NCI-H510A (cell line): ENCODE measurements around the gene POU2F1.

Source experiments
- DNase-seq: peaks from one replicate; lab custom pipeline; 2025; lab: John Stamatoyannopoulos, UW

POU2F1 gene

DNA sequence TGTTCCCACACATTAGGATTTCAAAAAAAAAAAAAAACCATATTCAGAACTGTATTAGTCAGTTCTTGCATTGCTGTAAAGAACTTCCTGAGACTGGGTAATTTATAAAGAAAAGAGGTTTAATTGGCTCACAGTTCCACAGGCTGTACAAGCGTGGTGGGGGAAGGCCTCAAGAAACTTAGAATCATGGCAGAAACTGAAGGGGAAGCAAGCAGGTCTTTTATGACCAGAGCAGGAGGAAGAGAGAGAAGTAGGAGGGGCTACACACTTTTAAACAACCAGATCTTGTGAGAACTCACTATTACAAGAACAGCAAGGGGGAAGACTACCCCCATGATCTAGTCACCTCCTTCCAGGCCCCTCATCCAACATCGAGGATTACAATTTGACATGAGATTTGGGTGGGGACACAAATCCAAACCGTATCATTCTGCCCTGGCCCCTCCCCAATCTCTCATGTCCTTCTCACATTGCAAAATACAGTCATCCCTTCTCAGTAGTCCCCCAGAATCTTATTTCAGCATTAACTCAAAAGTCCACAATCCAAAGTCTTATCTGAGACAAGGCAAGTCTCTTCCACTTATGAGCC is 51.8 kb downstream of the POU2F1 start:
- DNase-seq: no peak

DNA sequence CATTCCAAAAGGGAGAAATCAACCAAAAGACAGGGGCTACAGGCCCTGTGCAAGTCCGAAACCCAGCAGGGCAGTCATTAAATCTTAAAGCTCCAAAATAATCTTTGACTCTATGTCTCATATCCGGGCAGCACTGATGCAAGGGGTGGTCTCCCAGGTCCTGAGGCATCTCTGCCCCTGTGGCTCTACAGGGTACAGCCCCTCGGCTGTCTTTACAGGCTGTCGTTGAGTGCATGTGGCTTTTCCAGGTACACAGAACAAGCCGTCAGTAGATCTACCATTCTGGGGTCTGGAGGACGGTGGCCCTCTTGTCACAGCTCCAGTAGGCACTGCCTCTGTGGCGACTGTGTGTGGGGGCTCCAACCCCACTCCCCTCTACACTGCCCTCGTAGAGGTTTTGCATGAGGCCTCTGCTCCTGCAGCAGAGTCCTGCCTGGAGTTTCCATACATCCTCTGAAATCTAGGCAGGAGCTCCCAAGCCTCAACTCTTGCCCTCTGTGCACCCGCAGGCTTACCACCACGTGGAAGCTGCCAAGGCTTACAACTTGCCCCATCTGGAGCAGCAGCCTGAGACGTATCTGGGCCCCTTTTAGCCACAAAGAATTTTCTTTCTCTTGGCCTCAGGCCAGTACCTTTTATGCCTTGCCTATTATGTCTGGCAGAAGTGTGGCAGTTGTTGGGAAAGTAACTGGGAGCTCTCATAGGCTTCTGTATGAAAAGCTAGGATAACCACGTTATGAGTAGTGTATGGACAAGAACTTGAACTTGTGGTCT is 52.5 kb downstream of the POU2F1 start:
- no peak for DNase-seq

DNA sequence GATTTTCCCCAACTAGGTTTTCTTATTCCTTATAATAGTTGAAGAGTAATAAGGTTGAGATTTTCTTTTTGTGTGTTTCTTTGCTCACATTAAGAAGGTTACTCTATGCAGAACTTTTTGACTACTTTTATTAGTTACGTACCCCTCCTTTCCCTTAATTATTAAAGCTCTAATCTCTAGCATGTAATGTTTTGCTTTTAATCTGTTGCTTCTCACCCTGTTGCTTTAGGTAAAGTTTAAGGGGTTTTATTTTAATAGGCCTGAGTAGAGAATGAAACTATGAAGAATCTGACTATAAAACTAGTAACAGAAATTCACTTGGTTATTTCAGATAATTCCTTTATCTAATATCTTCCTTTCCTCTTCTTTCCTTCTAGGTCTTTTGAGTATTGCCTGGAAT is 53.4 kb downstream of the POU2F1 start:
- no peak for DNase-seq

DNA sequence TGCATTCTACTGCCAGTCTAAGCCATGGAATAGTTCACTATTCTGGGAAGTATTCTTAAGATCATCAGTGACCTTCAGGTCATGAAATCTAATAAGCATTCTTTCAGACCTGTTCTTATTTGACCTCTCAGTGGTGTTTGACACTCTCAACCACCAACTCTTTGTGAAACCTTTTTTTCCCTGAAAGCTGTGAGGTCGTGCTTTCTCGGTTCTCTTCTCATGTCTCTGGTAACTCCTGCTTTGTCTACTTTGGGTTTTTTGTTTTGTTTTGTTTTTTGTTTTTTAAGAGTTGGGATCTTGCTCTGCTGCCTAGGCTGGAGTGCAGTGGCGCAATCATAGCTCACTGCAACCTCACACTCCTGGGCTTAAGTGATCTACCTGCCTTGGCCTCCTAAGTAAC is 56.3 kb downstream of the POU2F1 start:
- DNase-seq: no peak

DNA sequence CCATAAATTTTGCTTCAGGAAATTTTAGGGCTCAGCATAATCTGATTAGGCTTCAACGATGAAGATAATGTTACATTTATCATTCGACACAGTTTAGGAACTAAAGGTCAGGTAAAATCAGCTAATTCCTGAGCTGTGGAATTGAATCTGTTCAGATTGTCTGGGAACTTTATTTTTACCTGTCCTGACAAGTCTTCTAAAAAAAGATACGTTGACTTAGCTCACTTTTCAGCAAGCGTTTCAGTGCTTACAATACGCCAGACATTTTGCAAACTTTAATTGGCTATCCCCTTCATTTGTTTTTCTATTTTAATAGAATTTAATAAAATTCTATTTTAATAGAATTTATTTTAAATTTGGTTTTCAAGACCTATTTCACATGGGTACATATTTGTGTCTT is 57.8 kb downstream of the POU2F1 start:
- no peak for DNase-seq

DNA sequence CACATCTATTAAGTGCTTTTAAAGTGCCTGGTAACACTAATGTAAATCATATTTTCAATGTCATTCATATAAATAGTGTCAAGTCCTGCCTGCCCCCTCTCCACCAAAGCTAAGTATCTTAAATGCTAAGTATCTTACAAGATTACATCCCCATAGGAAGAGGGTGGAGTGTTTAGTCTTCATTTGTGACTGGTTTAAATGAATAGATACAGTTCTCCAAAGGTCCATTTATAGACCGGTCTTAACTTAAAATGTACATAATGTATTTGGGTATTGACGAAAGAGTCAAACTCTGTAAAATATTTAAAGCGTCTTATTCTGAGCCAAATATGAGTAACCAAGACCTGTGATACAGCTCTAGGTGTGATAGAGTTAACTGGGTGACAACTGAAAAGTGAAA is 60.2 kb downstream of the POU2F1 start:
- DNase-seq: no peak

DNA sequence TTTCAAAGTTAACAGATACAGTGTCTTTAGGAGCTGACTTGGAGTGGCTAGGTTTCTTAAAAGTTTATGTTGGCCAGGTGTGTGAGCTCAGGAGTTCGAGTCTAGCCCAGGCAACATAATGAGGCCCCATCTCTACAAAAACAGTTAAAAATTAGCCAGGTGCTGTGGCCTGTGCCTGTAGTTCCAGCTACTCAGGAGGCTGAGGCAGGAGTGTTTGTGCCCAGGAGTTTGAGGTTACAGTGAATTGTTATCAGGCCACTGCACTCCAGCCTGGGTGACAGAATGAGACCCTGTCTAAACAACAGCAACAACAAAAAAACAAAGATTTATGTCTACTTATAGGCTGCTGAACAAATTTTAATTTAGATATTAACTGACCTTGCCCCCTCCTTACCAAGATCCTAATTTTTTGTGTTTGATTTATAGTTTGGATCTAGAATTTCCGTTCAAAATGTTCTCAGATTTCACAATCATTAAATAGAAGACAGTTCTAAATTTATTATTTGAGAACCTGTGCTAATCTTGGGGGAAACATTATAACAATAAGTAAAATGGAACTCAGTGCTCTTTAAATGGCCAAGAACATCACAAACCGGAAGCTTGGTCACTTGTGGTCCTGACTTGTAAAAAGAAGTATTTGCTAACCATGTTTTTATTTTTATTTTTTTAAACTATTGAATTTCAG is 67.8 kb downstream of the POU2F1 start:
- no peak for DNase-seq

DNA sequence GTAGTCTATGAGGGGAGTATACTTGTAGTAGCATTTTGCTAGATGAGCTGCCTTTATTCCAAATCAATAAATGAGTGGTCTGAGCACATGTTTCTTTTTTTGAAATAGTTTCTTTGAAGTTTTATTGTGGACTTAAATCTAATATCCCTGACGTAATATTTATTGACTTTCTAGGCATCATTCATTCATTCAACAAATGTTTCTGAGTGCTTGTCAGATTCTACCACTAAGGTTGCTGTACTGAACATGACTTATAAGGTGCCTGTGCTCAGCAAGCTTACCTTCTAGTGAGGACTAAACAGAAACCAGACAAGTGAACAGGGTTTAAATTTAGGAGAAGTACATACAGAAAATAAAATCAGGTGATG is 68.4 kb downstream of the POU2F1 start:
- no peak for DNase-seq

DNA sequence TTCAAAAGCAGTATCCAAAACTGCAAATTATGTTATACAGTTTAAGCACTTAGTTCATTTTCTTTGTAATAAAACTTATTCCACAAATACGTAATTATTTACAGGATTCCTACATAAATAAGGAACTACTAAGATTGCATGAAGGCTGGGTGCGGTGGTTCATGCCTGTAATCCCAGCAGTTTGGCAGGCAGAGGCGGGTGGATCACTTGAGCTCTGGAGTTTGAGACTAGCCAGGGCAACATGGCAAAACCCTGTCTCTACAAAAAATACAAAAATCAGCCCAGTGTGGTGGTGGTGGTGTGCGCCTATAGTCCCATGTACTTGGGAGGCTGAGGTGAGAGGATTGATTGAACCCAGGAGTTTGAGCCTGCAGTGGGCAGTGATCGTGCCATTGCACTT is 69.3 kb downstream of the POU2F1 start:
- no peak for DNase-seq

DNA sequence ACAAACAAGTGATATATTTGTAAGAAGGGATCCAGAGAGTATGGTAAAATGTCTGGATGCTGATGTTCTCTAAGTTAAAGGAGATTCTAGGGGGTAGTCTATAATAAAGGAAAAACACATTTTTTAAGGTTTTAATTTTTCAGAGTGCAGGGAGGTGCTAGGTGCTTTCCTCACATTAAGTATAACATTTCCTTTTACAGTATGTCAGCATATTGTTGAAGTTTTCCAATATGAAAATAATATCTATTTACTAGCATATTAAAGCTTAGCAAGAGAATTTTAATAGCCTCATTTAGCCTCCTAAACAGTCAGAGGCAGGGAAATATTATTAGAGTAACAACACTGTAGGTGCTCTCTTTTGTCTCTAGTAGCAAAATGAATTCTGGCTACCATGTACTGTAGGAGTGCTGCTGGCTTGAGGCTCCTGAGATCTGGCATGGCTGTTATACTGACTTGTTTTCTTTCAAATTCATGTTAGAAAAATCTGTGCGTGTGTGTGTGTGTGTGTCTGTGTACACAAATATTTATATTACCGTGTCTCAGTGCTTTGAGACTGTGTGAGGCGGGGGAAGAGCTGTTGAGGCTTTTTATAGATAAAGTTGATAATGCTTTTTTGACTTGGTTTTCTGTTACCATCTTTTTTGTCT is 71.0 kb downstream of the POU2F1 start:
- no peak for DNase-seq

DNA sequence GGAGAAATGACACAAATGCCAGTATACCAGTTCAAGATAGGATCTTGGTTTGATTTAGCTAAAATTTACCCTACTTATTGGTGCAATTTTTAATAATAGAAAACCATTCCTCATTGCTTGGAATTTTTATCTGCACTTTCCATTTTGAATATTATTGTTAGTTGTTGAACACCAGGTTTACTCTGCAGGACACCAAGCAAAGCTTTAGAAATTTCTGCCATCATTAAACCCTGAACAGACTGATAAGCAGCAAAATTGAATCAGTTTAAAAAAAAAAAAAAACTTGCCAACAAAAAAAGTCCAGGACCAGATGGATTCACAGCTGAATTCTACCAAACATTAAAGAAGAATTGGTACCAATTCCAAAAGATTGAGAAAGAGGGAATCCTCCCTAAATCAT is 71.5 kb downstream of the POU2F1 start:
- DNase-seq: no peak

DNA sequence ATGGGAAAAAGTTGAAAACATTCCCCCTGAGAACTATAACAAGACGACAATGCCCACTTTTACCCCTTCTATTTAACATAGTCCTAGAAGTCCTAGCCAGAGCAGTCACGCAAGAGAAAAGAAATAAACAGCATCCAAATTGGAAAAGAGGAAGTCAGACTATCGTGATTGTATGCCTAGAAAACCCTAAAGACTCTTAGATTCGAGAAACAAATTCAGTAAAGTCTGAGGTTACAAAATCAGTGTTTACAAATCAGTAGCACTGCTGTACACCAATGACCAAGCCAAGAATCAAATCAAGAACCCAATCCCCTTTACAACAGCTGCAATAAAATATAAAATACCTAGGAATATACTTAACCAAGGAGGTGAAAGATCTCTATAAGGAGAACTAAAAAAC is 72.4 kb downstream of the POU2F1 start:
- no peak for DNase-seq

DNA sequence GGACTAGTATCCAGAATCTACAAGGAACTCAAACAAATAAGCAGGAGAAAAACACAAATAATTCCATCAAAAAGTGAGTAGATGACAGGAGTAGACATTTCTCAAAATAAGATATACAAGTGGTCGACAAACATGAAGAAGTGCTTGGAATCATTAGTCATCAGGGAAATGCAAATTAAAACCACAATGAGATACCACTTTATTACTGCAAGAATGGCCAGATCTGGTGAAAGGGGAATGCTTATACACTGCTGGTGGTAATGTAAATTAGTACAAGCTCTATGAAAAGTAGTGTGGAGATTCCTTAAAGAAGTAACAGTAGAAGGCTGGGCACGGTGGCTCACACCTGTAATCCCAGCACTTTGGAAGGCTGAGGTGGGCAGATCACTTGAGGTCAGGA is 73.8 kb downstream of the POU2F1 start:
- no peak for DNase-seq

DNA sequence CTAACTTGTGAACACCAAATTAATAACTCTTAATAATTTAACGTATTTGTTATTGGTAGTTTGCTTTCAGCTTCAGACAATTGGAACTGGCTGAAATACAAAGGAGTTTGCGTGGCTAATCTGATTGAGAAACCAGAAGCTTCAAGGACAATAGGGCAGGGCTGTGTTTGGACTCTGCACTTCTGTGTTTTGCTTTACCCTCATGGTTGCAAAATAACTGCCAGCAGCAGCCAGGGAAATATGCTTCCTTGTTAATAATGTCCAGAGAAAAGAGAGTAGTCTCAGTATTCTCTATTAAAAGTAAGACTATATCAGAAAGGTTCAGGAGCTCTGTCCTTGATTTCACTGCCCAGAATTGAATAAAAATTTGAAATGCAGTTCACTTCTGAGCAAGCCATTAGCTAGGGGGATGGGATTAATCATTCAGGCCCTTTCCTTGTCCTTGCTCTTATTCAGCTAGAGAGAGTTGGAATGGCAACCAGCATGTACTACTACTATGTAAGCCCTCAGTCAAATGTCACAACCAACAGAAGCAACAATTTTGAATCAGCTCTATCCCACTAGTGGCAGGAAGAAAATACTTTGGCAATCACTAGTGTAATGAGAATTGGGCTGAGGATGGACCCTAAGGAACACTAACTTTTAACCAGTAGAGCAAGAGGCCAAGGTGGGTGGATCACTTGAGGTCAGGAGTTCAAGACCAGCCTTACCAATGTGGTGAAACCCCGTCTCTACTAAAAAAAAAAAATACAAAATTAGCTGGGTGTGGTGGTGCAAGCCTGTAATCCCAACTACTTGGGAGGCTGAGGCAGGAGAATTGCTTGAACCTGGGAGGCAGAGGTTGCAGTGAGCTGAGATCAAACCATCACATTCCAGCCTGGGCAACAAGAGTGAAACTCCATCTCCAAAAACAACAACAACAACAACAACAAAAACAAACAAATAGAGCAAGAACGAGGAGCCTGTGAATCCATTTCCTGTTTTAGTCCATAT is 76.8 kb downstream of the POU2F1 start:
- DNase-seq: no peak

DNA sequence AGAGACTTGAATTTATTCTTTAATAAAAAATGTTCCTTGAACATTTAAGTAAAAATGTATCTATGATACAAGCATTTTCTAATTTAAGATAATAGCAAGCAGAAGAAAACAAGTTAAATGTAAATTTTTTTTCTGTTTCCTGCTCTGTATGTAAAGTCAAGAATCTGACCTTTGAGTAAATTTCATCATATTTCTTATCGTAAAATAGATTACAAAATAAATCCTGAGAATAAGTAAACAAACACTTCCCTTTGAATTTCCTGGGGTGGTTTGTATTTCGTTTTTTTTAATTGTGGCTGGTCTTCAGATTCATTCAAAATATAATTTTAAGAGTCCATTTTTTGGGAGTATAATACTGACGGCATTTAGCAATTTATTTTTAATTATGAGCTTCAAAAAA is 77.6 kb downstream of the POU2F1 start:
- no peak for DNase-seq

DNA sequence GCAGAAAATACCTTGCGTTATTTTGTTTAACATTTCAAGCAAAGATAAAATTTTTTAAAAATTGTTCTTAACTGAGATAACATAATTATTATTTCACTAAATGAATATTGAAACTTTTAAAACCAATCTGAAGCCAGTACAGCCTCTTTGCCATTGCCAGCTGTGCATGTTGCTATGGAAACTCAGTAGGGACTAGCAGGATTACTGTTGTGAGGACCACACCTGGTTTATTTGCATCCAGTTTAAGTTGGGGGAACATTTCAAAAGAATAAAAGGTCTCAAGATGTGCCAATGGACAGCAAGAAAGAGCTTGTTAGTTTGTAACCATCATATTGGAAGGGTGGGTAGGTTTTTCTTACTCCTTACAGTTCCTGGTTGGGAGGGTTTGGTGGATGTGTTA is 80.7 kb downstream of the POU2F1 start:
- DNase-seq: no peak

DNA sequence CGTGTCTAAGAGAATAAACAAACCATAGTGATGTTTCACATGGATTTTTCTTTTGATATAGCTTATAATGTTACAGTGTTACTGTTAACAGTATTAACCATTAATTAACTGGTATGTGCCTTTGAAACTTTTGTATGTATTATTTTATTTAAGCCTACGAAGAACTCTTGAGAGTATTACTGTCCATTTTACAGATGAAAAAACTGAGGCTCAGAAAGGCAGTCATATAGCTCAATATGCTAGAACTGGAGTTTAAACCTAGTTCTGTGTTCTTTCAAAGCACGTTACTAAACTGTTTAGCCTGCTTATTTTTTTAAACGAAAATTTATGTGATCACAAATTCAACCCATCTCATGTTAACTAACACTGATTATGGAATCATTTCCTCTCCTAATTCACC is 83.5 kb downstream of the POU2F1 start:
- no peak for DNase-seq

DNA sequence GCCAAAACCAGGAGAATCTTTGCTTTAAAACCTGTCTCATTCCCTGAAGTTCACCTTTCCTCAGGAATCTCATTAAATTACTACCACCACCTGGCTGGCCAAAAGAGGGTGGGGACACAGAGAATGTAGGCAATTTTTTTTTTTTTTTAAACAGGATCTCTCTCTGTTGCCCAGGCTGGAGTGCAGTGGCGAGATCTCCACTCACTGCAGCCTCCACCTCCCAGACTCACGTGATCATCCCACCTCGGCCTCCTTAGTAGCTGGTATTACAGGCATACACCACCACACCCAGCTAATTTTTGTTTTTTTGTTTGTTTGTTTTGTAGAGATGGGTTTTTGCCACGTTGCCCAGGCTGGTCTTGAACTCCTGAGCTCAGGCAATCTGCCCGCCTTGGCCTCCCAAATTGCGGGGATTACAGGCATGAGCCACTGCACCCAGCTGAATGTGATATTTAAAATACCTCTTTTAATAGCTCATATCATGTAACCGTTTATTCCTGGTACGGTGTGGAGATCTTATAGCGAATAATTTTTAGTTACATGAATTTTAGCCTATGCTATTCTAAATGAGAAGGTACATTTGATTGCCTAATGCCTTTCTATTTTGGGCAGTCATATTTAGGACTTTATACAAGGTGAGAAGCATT is 84.5 kb downstream of the POU2F1 start:
- no peak for DNase-seq

DNA sequence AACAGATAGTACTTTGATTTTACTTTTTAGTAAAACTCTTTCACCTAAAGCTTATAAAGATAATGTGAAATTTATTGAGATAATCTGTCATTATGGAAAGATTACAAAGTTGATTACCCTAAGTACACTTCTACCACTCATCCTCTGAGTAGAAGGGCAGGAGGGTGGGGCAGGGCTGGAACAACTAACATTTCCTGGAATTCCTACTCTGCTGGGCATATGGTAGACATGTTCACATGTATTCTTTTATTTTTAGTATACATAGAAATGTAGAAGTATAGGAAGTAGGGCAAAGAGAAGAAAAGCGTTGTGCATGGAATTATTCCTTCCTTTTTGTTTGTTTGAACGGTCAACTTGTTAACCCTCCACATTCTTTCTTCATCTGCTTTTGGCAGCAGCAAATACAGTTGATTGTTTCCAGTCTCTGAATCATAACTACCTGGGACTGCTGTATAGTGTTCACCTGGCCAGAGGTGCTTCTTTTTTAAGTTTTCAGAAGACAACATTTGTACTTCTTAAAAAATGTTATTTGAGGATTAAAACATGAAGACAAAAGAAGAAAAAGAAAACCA is 85.1 kb downstream of the POU2F1 start:
- DNase-seq: no peak

DNA sequence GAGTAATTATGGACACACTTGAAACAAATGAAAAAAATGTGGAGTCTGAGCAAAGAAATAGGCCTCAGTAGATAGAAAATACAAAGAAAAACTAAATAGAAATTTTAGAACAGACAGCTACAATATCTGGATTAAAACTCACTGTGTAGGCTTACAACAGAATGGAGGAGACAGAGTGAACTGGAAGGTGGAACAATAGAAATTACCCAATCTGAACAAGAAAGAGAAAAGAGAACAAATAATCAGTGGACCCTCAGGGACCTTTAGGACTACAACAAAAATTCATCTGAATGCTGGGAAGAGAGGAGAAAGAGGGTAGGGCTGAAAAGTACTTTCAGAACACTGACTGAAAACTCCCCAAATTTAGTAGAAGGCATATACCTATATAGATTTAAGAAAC is 90.0 kb downstream of the POU2F1 start:
- no peak for DNase-seq

DNA sequence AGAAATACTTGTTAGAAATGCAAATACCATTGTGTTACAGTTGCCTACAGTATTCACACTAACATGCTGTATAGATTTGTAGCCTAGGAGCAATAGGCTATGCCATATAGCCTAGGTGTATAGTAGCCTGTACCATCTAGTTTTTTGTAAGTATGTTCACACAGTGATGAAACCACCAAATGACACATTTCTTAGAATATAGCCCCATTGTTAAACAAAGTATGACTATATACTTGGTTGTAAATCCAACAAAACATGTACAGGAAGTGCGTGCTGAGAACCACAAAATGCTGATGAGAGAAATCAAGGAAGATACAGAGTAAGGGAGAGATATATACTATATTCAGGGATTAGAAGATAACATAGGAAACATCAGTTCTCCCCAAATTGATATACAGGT is 92.2 kb downstream of the POU2F1 start:
- no peak for DNase-seq
